ENCODE data around the gene PRKX.

DNA sequence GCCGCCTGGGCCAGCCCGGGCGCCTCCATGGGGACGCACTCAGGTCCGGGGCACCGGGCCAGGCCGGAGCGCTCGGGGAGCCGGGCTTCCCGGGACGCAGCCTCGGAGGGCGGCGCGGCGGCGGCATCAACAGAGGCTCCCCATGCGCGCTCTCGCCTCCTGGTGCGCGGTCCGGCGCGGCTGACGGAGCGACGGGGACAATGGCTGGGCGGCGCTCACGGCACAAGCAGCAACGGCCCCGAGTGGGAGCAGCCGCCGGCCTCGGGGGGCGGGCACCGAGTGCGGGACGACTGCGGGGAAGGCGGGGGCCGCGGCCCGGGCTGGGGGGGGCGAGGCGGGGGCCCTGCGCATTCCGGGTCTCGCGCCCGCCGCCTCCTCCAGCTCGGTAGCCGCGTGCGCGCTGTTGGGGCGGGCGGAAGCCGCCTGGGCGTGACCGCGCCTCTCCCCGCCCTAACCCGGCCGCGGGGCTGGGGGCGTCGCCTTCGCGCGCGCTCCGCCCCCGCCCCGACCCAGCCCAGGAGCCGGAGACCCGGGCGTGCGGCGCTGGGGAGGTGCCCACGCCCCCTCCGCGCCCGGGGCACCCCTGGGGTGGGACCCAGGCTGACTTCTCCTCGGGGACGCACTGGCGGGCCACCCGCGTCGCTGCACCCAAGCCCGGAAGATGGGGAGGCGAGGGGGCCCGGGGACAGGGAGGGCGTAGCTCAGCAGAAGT lies at the start of gene PRKX:
- TF ChIP-seq HDGF (IDR thresholded peaks at IDR 0.05; ENCODE audit: borderline replicate concordance): no peak
- TF ChIP-seq FOXK2 (IDR thresholded peaks at IDR 0.05): no peak
- no peak for TF ChIP-seq SP1 (IDR thresholded peaks at IDR 0.05)
- no peak for TF ChIP-seq FOXM1 (IDR thresholded peaks at IDR 0.05; ENCODE audit: borderline replicate concordance)
- no peak for TF ChIP-seq ZNF384 (IDR thresholded peaks at IDR 0.05)
- TF ChIP-seq NFRKB (IDR thresholded peaks at IDR 0.05): no peak
- no peak for TF ChIP-seq FOXA1 (IDR thresholded peaks at IDR 0.05)
- no peak for TF ChIP-seq SUZ12 (IDR thresholded peaks at IDR 0.05)
- no peak for TF ChIP-seq ELF4 (IDR thresholded peaks at IDR 0.05)
- no peak for TF ChIP-seq BHLHE40 (IDR thresholded peaks at IDR 0.05; ENCODE audit: borderline replicate concordance)
- no peak for TF ChIP-seq TARDBP (IDR thresholded peaks at IDR 0.05)
- TF ChIP-seq ARNT (IDR thresholded peaks at IDR 0.05): no peak

All from HEK293T (cell line).